WTC11 (cell line): Measurements from ENCODE around the gene TIMM29. TPM values are rescaled to one million over a fixed set of nuclear protein-coding genes. Genes with fewer than 3 reads are reported as not detected.

Experiments
- ATAC-seq: fragments of 200-7000 bp; cut with Tn5 transposase; 2 replicates; pipeline ENCODE4 v1.10.0; 2021; ENCODE audit warnings: mild to moderate bottlenecking, moderate library complexity
- CTCF ChIA-PET: fragments of 300-600 bp; sonication (Branson Sonifier 250); formaldehyde crosslinking; loops from one replicate; lab custom pipeline; 2021; ENCODE audit warnings: antibody characterized with exemption; lab: Charles Lee
- POLR2A ChIA-PET: fragments of 350-600 bp; sonication (Branson Sonifier 250); formaldehyde crosslinking; loops from one replicate; lab custom pipeline; 2021; ENCODE audit warnings: antibody characterized with exemption; lab: Charles Lee
- DNase-seq: peaks from one replicate; pipeline ENCODE4 v3.0.0; 2021; ENCODE audit warnings: low spot score
- H3K27ac Mint-ChIP-seq: 2 replicates; pipeline ENCODE4 v1.8.0; 2021; ENCODE audit warnings: mixed read lengths
- H3K27me3 Mint-ChIP-seq: 2 replicates; pipeline ENCODE4 v1.8.0; 2021; ENCODE audit warnings: low read depth, mild to moderate bottlenecking, moderate library complexity, mixed read lengths
- H3K36me3 Mint-ChIP-seq: 2 replicates; pipeline ENCODE4 v1.8.0; 2021; ENCODE audit warnings: mixed read lengths
- H3K4me1 Mint-ChIP-seq: 2 replicates; pipeline ENCODE4 v1.8.0; 2022; ENCODE audit warnings: mixed read lengths
- H3K4me3 Mint-ChIP-seq: 2 replicates; pipeline ENCODE4 v1.8.0; 2021; ENCODE audit warnings: mild to moderate bottlenecking, moderate library complexity, mixed read lengths
- H3K9me3 Mint-ChIP-seq: 2 replicates; pipeline ENCODE4 v1.8.0; 2021; ENCODE audit warnings: mixed read lengths
- ESRRA ChIP-seq: sonication (generic); formaldehyde crosslinking; IDR thresholded peaks from 2 replicates; pipeline ENCODE4 v1.8.1; 2022; ENCODE audit warnings: mild to moderate bottlenecking, missing genetic modification reagents, borderline replicate concordance
- ETV6 ChIP-seq: sonication (generic); formaldehyde crosslinking; IDR thresholded peaks from 2 replicates; pipeline ENCODE4 v1.8.1; 2022; ENCODE audit warnings: mild to moderate bottlenecking, missing genetic modification reagents
- FOXP1 ChIP-seq: sonication (generic); formaldehyde crosslinking; IDR thresholded peaks from 2 replicates; pipeline ENCODE4 v1.8.0; 2022; ENCODE audit warnings: missing genetic modification reagents, mild to moderate bottlenecking, moderate library complexity, borderline replicate concordance
- GABPB1 ChIP-seq: sonication (generic); formaldehyde crosslinking; IDR thresholded peaks from 2 replicates; pipeline ENCODE4 v1.8.1; 2023; ENCODE audit warnings: mild to moderate bottlenecking, missing genetic modification reagents
- GRHL2 ChIP-seq: fragments of 250-450 bp; sonication (Bioruptor Pico); IDR thresholded peaks from 2 replicates; pipeline ENCODE4 v1.8.0; 2022; ENCODE audit warnings: mild to moderate bottlenecking, moderate library complexity; ENCODE audit not compliant: insufficient replicate concordance, severe bottlenecking
- HMGA2 ChIP-seq: fragments of 250-450 bp; sonication (Bioruptor Pico); IDR thresholded peaks from 2 replicates; pipeline ENCODE4 v1.4.0; 2021; ENCODE audit warnings: mild to moderate bottlenecking, moderate library complexity
- IRF2 ChIP-seq: sonication (generic); formaldehyde crosslinking; IDR thresholded peaks from 2 replicates; pipeline ENCODE4 v1.8.0; 2022; ENCODE audit warnings: low read depth, missing genetic modification reagents, borderline replicate concordance
- NFE2L1 ChIP-seq: sonication (generic); formaldehyde crosslinking; IDR thresholded peaks from 2 replicates; pipeline ENCODE4 v1.8.1; 2023; ENCODE audit warnings: missing genetic modification reagents
- RELA ChIP-seq: sonication (generic); formaldehyde crosslinking; IDR thresholded peaks from 2 replicates; pipeline ENCODE4 v1.8.1; 2022; ENCODE audit warnings: missing genetic modification reagents, mild to moderate bottlenecking, borderline replicate concordance
- SP1 ChIP-seq: sonication (generic); formaldehyde crosslinking; conservative IDR thresholded peaks from 2 replicates; pipeline ENCODE4 v1.8.1; 2022; ENCODE audit warnings: missing genetic modification reagents
- ZNF121 ChIP-seq: sonication (generic); formaldehyde crosslinking; IDR thresholded peaks from 2 replicates; pipeline ENCODE4 v1.8.0; 2023; ENCODE audit warnings: missing genetic modification reagents
- ZNF138 ChIP-seq: sonication (generic); formaldehyde crosslinking; conservative IDR thresholded peaks from 2 replicates; pipeline ENCODE4 v1.8.1; 2022; ENCODE audit warnings: mild to moderate bottlenecking, moderate library complexity, missing genetic modification reagents
- ZNF317 ChIP-seq: sonication (generic); formaldehyde crosslinking; IDR thresholded peaks from 2 replicates; pipeline ENCODE4 v1.8.1; 2023; ENCODE audit warnings: low read depth, mild to moderate bottlenecking, moderate library complexity, missing genetic modification reagents, borderline replicate concordance
- ZNF423 ChIP-seq: fragments of 250-450 bp; sonication (Bioruptor Pico); IDR thresholded peaks from 2 replicates; pipeline ENCODE4 v2.1.2; 2022; ENCODE audit warnings: mild to moderate bottlenecking, moderate library complexity
- ZNF671 ChIP-seq: fragments of 250-450 bp; sonication (Bioruptor Pico); IDR thresholded peaks from 2 replicates; pipeline ENCODE4 v1.8.0; 2021; ENCODE audit warnings: mild to moderate bottlenecking
- total RNA-seq: library from RNA; stranded (reverse); gene quantifications from 3 replicates; pipeline ENCODE4 v1.2.3, GENCODE V29; 2021
- TF ChIP-seq, protein P1 (sequence below): sonication (generic); formaldehyde crosslinking; IDR thresholded peaks from 2 replicates; pipeline ENCODE4 v1.8.0; 2023; ENCODE audit warnings: missing genetic modification reagents, mild to moderate bottlenecking, borderline replicate concordance
- TF ChIP-seq, protein P2 (sequence below): sonication (generic); formaldehyde crosslinking; IDR thresholded peaks from 2 replicates; pipeline ENCODE4 v1.8.1; 2023; ENCODE audit warnings: mild to moderate bottlenecking, missing genetic modification reagents
- TF ChIP-seq, protein P3 (sequence below): sonication (generic); formaldehyde crosslinking; IDR thresholded peaks from 2 replicates; pipeline ENCODE4 v1.8.1; 2023; ENCODE audit warnings: mild to moderate bottlenecking, moderate library complexity, missing genetic modification reagents
- TF ChIP-seq, protein P4 (sequence below): sonication (generic); formaldehyde crosslinking; IDR thresholded peaks from 2 replicates; pipeline ENCODE4 v1.8.1; 2023; ENCODE audit warnings: mild to moderate bottlenecking, missing genetic modification reagents, borderline replicate concordance
- TF ChIP-seq, protein P5 (sequence below): sonication (generic); formaldehyde crosslinking; IDR thresholded peaks from 2 replicates; pipeline ENCODE4 v1.8.1; 2022; ENCODE audit warnings: low read depth, mild to moderate bottlenecking, moderate library complexity, missing genetic modification reagents, borderline replicate concordance

TIMM29 gene
- total RNA-seq, 1 experiment from 2014 or later = 33.8 TPM

DNA sequence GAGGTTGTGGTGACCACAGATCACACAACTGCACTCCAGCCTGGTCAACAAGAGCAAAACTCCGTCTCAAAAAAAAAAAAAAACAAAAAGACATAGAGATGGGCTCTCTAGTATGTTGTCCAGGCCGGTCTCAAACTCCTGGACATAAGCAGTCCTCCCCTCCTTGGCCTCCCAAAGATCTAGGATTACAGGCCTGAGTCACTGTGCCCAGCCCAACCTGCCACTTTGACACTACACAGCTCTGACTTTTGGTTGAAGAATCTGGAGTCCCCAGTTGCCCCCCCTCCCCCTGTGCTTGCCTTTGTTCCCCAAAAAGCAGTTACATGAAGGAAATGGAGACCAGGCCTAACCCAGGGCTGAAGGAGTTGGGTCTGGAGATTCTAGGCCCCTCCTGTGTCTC lies 44.3 kb upstream of the TIMM29 start:
- ATAC-seq (no peak), DNase-seq (no peak)
- no peaks in the 10 kb centered on the region for H3K36me3 Mint-ChIP-seq
- no peaks in the 10 kb centered on the region for H3K9me3 Mint-ChIP-seq
- peaks cover 73% of the 10 kb centered on the region for H3K4me1 Mint-ChIP-seq
- ChIA-PET POLR2A (no interaction called here), CTCF (interaction anchor here (1.0 to 3.1 kb wide), 3 partner anchors 13 to 26 kb away, joined by 3 to 17 read pairs (median 9); no protein-coding TSS in a partner anchor)
- no peak overlapping the region for H3K4me3 Mint-ChIP-seq
- TF ChIP-seq, protein P1, sequence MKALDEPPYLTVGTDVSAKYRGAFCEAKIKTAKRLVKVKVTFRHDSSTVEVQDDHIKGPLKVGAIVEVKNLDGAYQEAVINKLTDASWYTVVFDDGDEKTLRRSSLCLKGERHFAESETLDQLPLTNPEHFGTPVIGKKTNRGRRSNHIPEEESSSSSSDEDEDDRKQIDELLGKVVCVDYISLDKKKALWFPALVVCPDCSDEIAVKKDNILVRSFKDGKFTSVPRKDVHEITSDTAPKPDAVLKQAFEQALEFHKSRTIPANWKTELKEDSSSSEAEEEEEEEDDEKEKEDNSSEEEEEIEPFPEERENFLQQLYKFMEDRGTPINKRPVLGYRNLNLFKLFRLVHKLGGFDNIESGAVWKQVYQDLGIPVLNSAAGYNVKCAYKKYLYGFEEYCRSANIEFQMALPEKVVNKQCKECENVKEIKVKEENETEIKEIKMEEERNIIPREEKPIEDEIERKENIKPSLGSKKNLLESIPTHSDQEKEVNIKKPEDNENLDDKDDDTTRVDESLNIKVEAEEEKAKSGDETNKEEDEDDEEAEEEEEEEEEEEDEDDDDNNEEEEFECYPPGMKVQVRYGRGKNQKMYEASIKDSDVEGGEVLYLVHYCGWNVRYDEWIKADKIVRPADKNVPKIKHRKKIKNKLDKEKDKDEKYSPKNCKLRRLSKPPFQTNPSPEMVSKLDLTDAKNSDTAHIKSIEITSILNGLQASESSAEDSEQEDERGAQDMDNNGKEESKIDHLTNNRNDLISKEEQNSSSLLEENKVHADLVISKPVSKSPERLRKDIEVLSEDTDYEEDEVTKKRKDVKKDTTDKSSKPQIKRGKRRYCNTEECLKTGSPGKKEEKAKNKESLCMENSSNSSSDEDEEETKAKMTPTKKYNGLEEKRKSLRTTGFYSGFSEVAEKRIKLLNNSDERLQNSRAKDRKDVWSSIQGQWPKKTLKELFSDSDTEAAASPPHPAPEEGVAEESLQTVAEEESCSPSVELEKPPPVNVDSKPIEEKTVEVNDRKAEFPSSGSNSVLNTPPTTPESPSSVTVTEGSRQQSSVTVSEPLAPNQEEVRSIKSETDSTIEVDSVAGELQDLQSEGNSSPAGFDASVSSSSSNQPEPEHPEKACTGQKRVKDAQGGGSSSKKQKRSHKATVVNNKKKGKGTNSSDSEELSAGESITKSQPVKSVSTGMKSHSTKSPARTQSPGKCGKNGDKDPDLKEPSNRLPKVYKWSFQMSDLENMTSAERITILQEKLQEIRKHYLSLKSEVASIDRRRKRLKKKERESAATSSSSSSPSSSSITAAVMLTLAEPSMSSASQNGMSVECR (CRISPR knock-in tag) = no peak
- TF ChIP-seq ZNF317 (CRISPR knock-in tag) = no peak
- no peak for TF ChIP-seq ZNF138 (CRISPR knock-in tag)
- TF ChIP-seq ESRRA (CRISPR knock-in tag) = no peak
- TF ChIP-seq ZNF671 (CRISPR knock-in tag) = no peak
- TF ChIP-seq, protein P2, sequence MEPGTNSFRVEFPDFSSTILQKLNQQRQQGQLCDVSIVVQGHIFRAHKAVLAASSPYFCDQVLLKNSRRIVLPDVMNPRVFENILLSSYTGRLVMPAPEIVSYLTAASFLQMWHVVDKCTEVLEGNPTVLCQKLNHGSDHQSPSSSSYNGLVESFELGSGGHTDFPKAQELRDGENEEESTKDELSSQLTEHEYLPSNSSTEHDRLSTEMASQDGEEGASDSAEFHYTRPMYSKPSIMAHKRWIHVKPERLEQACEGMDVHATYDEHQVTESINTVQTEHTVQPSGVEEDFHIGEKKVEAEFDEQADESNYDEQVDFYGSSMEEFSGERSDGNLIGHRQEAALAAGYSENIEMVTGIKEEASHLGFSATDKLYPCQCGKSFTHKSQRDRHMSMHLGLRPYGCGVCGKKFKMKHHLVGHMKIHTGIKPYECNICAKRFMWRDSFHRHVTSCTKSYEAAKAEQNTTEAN (CRISPR knock-in tag) = no peak
- no peak for TF ChIP-seq HMGA2 (CRISPR knock-in tag)
- TF ChIP-seq, protein P3, sequence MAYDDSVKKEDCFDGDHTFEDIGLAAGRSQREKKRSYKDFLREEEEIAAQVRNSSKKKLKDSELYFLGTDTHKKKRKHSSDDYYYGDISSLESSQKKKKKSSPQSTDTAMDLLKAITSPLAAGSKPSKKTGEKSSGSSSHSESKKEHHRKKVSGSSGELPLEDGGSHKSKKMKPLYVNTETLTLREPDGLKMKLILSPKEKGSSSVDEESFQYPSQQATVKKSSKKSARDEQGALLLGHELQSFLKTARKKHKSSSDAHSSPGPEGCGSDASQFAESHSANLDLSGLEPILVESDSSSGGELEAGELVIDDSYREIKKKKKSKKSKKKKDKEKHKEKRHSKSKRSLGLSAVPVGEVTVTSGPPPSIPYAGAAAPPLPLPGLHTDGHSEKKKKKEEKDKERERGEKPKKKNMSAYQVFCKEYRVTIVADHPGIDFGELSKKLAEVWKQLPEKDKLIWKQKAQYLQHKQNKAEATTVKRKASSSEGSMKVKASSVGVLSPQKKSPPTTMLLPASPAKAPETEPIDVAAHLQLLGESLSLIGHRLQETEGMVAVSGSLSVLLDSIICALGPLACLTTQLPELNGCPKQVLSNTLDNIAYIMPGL (CRISPR knock-in tag) = no peak
- TF ChIP-seq FOXP1 (CRISPR knock-in tag) = no peak
- no peak for TF ChIP-seq SP1 (CRISPR knock-in tag)
- no peak for TF ChIP-seq GRHL2 (CRISPR knock-in tag)
- no peak for TF ChIP-seq ZNF423 (CRISPR knock-in tag)
- no peak for TF ChIP-seq IRF2
- TF ChIP-seq ZNF121 = no peak
- H3K27me3 Mint-ChIP-seq = no peaks in the 10 kb centered on the region
- no peak overlapping the region for H3K27ac Mint-ChIP-seq

DNA sequence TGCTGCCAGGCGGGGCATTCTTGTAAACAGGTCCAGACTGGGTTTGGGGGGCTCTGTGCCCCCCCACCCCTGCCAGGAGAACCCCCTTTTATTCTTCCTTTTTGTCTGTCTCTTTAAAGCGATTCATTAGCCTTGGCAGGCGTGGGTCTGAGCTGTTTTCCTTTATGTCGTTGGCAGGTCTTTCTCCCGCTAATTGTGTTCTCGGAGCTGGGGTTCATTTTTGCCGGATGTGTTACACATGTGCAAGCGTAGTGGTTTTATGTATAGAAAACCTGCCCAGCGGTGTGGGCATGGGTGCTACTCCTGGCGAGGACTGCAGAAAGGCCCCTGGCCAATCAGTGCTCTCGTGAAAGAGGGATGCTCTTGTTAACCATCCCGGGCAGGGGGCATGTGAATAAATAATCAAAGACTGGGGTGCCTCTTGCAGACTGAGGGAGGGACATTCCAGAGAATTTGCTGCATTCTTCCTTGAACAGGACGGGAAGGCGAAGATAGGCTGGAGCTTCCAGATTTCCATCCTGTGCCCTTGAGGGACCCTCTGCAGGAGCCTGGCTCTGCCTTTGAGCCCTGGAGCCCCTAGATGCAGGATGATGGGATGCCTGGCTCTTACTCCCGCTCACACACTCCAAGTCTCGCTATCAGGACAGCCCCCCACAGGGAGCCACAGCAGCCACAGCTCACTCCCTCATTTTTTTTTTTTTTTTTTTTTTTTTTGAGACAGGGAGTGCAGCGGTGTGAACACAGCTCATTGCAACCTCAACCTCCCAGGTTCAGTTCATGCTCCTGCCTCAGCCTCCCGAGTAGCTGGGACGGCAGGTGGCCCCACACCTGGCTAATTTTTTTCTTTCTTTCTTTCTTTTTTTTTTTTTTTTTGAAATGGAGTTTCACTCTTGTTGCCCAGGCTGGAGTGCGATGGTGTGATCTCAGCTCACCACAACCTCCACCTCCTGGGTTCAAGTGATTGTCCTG lies 43.1 kb upstream of the TIMM29 start:
- DNase-seq (no peak), ATAC-seq (peak; percentile 15)
- H3K4me3 Mint-ChIP-seq = peak overlapping the region; percentile 6; the same call in 1 of the 2 replicates
- H3K36me3 Mint-ChIP-seq = no peaks in the 10 kb centered on the region
- no peaks in the 10 kb centered on the region for H3K27me3 Mint-ChIP-seq
- no peaks in the 10 kb centered on the region for H3K9me3 Mint-ChIP-seq
- H3K4me1 Mint-ChIP-seq = peaks cover 61% of the 10 kb centered on the region
- POLR2A ChIA-PET = interaction anchor here (0.6 to 0.7 kb wide), 2 partner anchors 56 to 402 kb away, joined by 3 to 6 read pairs; no protein-coding TSS in a partner anchor
- H3K27ac Mint-ChIP-seq = peak overlapping the region; percentile 96
- CTCF ChIA-PET = interaction anchor here (0.6 to 2.2 kb wide), 9 partner anchors 9 to 1224 kb away, joined by 3 to 9 read pairs (median 4); no protein-coding TSS in a partner anchor
- TF ChIP-seq ETV6 (CRISPR knock-in tag) = no peak
- TF ChIP-seq, protein P4, sequence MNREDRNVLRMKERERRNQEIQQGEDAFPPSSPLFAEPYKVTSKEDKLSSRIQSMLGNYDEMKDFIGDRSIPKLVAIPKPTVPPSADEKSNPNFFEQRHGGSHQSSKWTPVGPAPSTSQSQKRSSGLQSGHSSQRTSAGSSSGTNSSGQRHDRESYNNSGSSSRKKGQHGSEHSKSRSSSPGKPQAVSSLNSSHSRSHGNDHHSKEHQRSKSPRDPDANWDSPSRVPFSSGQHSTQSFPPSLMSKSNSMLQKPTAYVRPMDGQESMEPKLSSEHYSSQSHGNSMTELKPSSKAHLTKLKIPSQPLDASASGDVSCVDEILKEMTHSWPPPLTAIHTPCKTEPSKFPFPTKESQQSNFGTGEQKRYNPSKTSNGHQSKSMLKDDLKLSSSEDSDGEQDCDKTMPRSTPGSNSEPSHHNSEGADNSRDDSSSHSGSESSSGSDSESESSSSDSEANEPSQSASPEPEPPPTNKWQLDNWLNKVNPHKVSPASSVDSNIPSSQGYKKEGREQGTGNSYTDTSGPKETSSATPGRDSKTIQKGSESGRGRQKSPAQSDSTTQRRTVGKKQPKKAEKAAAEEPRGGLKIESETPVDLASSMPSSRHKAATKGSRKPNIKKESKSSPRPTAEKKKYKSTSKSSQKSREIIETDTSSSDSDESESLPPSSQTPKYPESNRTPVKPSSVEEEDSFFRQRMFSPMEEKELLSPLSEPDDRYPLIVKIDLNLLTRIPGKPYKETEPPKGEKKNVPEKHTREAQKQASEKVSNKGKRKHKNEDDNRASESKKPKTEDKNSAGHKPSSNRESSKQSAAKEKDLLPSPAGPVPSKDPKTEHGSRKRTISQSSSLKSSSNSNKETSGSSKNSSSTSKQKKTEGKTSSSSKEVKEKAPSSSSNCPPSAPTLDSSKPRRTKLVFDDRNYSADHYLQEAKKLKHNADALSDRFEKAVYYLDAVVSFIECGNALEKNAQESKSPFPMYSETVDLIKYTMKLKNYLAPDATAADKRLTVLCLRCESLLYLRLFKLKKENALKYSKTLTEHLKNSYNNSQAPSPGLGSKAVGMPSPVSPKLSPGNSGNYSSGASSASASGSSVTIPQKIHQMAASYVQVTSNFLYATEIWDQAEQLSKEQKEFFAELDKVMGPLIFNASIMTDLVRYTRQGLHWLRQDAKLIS (CRISPR knock-in tag) = no peak
- TF ChIP-seq GABPB1 = no peak
- no peak for TF ChIP-seq FOXP1 (CRISPR knock-in tag)
- TF ChIP-seq, protein P5, sequence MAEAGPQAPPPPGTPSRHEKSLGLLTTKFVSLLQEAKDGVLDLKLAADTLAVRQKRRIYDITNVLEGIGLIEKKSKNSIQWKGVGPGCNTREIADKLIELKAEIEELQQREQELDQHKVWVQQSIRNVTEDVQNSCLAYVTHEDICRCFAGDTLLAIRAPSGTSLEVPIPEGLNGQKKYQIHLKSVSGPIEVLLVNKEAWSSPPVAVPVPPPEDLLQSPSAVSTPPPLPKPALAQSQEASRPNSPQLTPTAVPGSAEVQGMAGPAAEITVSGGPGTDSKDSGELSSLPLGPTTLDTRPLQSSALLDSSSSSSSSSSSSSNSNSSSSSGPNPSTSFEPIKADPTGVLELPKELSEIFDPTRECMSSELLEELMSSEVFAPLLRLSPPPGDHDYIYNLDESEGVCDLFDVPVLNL = no peak
- no peak for TF ChIP-seq NFE2L1 (CRISPR knock-in tag)
- TF ChIP-seq RELA = no peak
